H1 (cell line): ENCODE data around the gene KHDC4. TPM values are rescaled to one million over a fixed set of nuclear protein-coding genes. Genes with fewer than 3 reads are reported as not detected.

Experiments
- CTCF ChIA-PET: fragments of 300-600 bp; sonication (Branson Sonifier 250); formaldehyde crosslinking; loops from one replicate; lab custom pipeline; 2021; ENCODE audit not compliant: partially characterized antibody; lab: Charles Lee
- POLR2A ChIA-PET: fragments of 300-600 bp; sonication (Branson Sonifier 250); formaldehyde crosslinking; loops from one replicate; lab custom pipeline; 2021; ENCODE audit warnings: inconsistent platforms; ENCODE audit not compliant: partially characterized antibody; lab: Charles Lee
- DNase-seq, 2 experiments: peaks; one replicate each; pipeline versions ENCODE4 v3.0.0 to v3.0.0-alpha.2; 2010 to 2022; ENCODE audit warnings: low spot score in 2 of 2, low read depth in 1 of 2, mixed read lengths in 1 of 2
- FAIRE-seq: peaks from 2 replicates; lab custom pipeline; 2011; peaks lifted over from hg19 to GRCh38; lab: Jason Lieb, UNC
- H2AFZ ChIP-seq: 2 replicates; pipeline ENCODE4 v1.8.1; 2012; ENCODE audit warnings: low read length, inconsistent platforms
- H2AK5ac ChIP-seq: 2 replicates; pipeline ENCODE4 v1.6.1; 2013; ENCODE audit warnings: low read depth, low read length
- H2BK120ac ChIP-seq: replicated peaks from 2 replicates; pipeline ENCODE3; 2013; ENCODE audit warnings: low read depth, low read length, inconsistent platforms
- H2BK12ac ChIP-seq: 2 replicates; pipeline ENCODE4 v1.6.1; 2013; ENCODE audit warnings: low read depth, low read length
- H2BK15ac ChIP-seq: 2 replicates; pipeline ENCODE4 v1.6.1; 2013; ENCODE audit warnings: low read length
- H2BK20ac ChIP-seq: 2 replicates; pipeline ENCODE4 v1.6.1; 2013; ENCODE audit warnings: low read length
- H2BK5ac ChIP-seq: 2 replicates; pipeline ENCODE4 v1.6.1; 2013; ENCODE audit warnings: low read depth, low read length
- H3K14ac ChIP-seq: 2 replicates; pipeline ENCODE4 v1.6.1; 2013; ENCODE audit warnings: inconsistent platforms; ENCODE audit not compliant: insufficient read length
- H3K18ac ChIP-seq: 2 replicates; pipeline ENCODE4 v1.6.1; 2013; ENCODE audit warnings: low read length; ENCODE audit errors: extremely low read depth
- H3K23ac ChIP-seq: 2 replicates; pipeline ENCODE4 v1.6.1; 2013; ENCODE audit warnings: inconsistent platforms; ENCODE audit not compliant: insufficient read length
- H3K23me2 ChIP-seq: 2 replicates; pipeline ENCODE4 v1.6.1; 2013; ENCODE audit warnings: low read depth, low read length
- H3K27ac ChIP-seq: 2 replicates; pipeline ENCODE4 v1.6.1; 2011; ENCODE audit warnings: low read depth, low read length, inconsistent platforms
- H3K27me3 ChIP-seq, 4 experiments: replicated peaks in 1 of 4; 1 replicate in 1 of 4; 2 replicates in 3 of 4; pipeline versions ENCODE4 v1.6.1 to v1.8.1; 2011 to 2013; ENCODE audit warnings: low read length in 3 of 4, mild to moderate bottlenecking in 3 of 4, inconsistent platforms in 2 of 4, mixed read lengths in 2 of 4, moderate library complexity in 1 of 4; ENCODE audit not compliant: control insufficient read depth in 3 of 4, insufficient read depth in 3 of 4; ENCODE audit errors: extremely low read depth in 1 of 4
- H3K36me3 ChIP-seq, 4 experiments: 2 replicates each; pipeline versions ENCODE4 v1.6.1 to v1.8.1; 2011 to 2013; ENCODE audit warnings: mild to moderate bottlenecking in 4 of 4, low read length in 3 of 4, moderate library complexity in 2 of 4, control low read depth in 1 of 4, inconsistent platforms in 1 of 4; ENCODE audit not compliant: insufficient read depth in 4 of 4, control insufficient read depth in 2 of 4
- H3K4ac ChIP-seq: replicated peaks from 2 replicates; pipeline ENCODE3; 2013; ENCODE audit warnings: low read length, low read depth, mixed read lengths, inconsistent platforms; ENCODE audit not compliant: insufficient read length
- H3K4me1 ChIP-seq, 4 experiments: replicated peaks in 1 of 4; 1 replicate in 1 of 4; 2 replicates in 3 of 4; pipeline versions ENCODE4 v1.6.1 to v1.8.1; 2011 to 2013; ENCODE audit warnings: low read length in 3 of 4, inconsistent platforms in 2 of 4, mixed read lengths in 1 of 4; ENCODE audit not compliant: insufficient read depth in 4 of 4, control insufficient read depth in 3 of 4
- H3K4me2 ChIP-seq, 2 experiments: 2 replicates each; pipeline versions ENCODE4 v1.6.1 to v1.8.1; 2011 to 2013; ENCODE audit warnings: low read depth in 2 of 2, low read length in 2 of 2, control low read depth in 1 of 2, inconsistent platforms in 1 of 2, mild to moderate bottlenecking in 1 of 2; ENCODE audit not compliant: insufficient read depth in 1 of 2
- H3K4me3 ChIP-seq, 4 experiments: fragments of 200-600, 300-600 bp in 1 of 4; sonication (generic), shearing (Covaris generic), sonication (Bioruptor Twin) in 1 of 4; 2 replicates each; pipeline versions ENCODE4 v1.5.1 to v1.8.1; 2011 to 2016; ENCODE audit warnings: low read length in 4 of 4, low read depth in 3 of 4, control low read depth in 2 of 4, inconsistent platforms in 2 of 4, mild to moderate bottlenecking in 2 of 4, mixed read lengths in 1 of 4, moderate library complexity in 1 of 4; ENCODE audit not compliant: insufficient read depth in 2 of 4; ENCODE audit errors: extremely low read depth in 1 of 4
- H3K56ac ChIP-seq: replicated peaks from 2 replicates; pipeline ENCODE3; 2013; ENCODE audit warnings: low read depth, mild to moderate bottlenecking, mixed read lengths, low read length, inconsistent platforms; ENCODE audit not compliant: insufficient read length
- H3K79me1 ChIP-seq: 2 replicates; pipeline ENCODE4 v1.6.1; 2013; ENCODE audit warnings: low read depth, low read length, control low read depth
- H3K79me2 ChIP-seq, 2 experiments: 2 replicates each; pipeline versions ENCODE4 v1.6.1 to v1.8.1; 2012 to 2013; ENCODE audit warnings: low read length in 2 of 2, mild to moderate bottlenecking in 2 of 2, inconsistent platforms in 1 of 2; ENCODE audit not compliant: insufficient read depth in 2 of 2, control insufficient read depth in 1 of 2
- H3K9ac ChIP-seq, 4 experiments: replicated peaks in 1 of 4; 1 replicate in 1 of 4; 2 replicates in 3 of 4; pipeline versions ENCODE4 v1.6.1 to v1.8.1; 2011 to 2013; ENCODE audit warnings: low read depth in 3 of 4, low read length in 3 of 4, control low read depth in 2 of 4, mild to moderate bottlenecking in 2 of 4, moderate library complexity in 2 of 4, inconsistent platforms in 1 of 4; ENCODE audit errors: extremely low read depth in 1 of 4
- H3K9me3 ChIP-seq, 2 experiments: 2 replicates each; pipeline versions ENCODE4 v1.6.1 to v1.8.1; 2012 to 2013; ENCODE audit warnings: mild to moderate bottlenecking in 2 of 2, moderate library complexity in 2 of 2, control low read depth in 1 of 2, inconsistent platforms in 1 of 2, low read depth in 1 of 2, low read length in 1 of 2, mixed read lengths in 1 of 2; ENCODE audit not compliant: insufficient read depth in 2 of 2
- H4K20me1 ChIP-seq, 2 experiments: replicated peaks in 1 of 2; 2 replicates each; pipeline versions ENCODE3 to v1.8.1; 2011 to 2013; ENCODE audit warnings: inconsistent platforms in 2 of 2, low read length in 2 of 2, mild to moderate bottlenecking in 1 of 2; ENCODE audit not compliant: insufficient read depth in 2 of 2, control insufficient read depth in 1 of 2
- H4K5ac ChIP-seq: 2 replicates; pipeline ENCODE4 v1.6.1; 2013; ENCODE audit warnings: low read length, low read depth, mixed read lengths, inconsistent platforms; ENCODE audit not compliant: insufficient read length
- H4K8ac ChIP-seq: 2 replicates; pipeline ENCODE4 v1.8.0; 2013; ENCODE audit warnings: mild to moderate bottlenecking, moderate library complexity, low read length, inconsistent platforms; ENCODE audit not compliant: insufficient read depth; ENCODE audit errors: extremely low read depth
- H4K91ac ChIP-seq: replicated peaks from 2 replicates; pipeline ENCODE3; 2013; ENCODE audit warnings: low read length, mixed read lengths, inconsistent platforms; ENCODE audit not compliant: insufficient read length
- HDAC6 ChIP-seq: IDR thresholded peaks from one replicate; pipeline ENCODE4 v1.7.1; 2012; ENCODE audit warnings: low read depth, mild to moderate bottlenecking, inconsistent platforms, low read length, moderate library complexity
- RFX5 ChIP-seq: IDR thresholded peaks from 2 replicates; pipeline ENCODE4 v1.6.1; 2011; ENCODE audit warnings: low read depth, low read length, improper control_type of control experiment, borderline replicate concordance
- SUZ12 ChIP-seq: fragments of 200-600 bp; sonication (generic); IDR thresholded peaks from 2 replicates; pipeline ENCODE4 v1.6.1; 2012; ENCODE audit warnings: mild to moderate bottlenecking, inconsistent platforms, low read length, moderate library complexity, mixed read lengths
- WGBS, 2 experiments: shearing (Covaris generic) in 1 of 2; methylation state at CpG; one replicate each; pipeline versions ENCODE4 v1.1.6 to v1.1.7; 2013 to 2015; ENCODE audit warnings: low lambda C conversion rate in 2 of 2, mixed read lengths in 2 of 2, inconsistent platforms in 1 of 2, low coverage in 1 of 2, missing lambda C conversion rate in 1 of 2; ENCODE audit not compliant: insufficient replicate concordance in 2 of 2, insufficient coverage in 1 of 2, insufficient read length in 1 of 2; ENCODE audit errors: extremely low coverage in 1 of 2, missing lambda C conversion rate in 1 of 2; 5-methylcytosine and 5-hydroxymethylcytosine counted together
- polyA plus RNA-seq, 7 experiments: library from polyadenylated mRNA; depleted of rRNA in 3 of 7; stranded (reverse) in 5 of 7; unstranded in 2 of 7; fragments of >200 nt in 5 of 7; fragments of 200-250 nt in 2 of 7; gene quantifications; 1 replicate in 5 of 7; 2 replicates in 1 of 7; 4 replicates in 1 of 7; pipeline versions ENCODE4 v1.2.1 to v1.2.3, GENCODE V29; 2011 to 2013; ENCODE audit warnings: missing spikeins in 2 of 7, mixed read lengths in 2 of 7
- total RNA-seq: library from RNA; stranded (reverse); fragmentation: NEBNext Ultra II Directional; extraction: Animal tissue kit (Norgen Biotek cat#: 25700); gene quantifications from 2 replicates; pipeline ENCODE4 v1.2.1, GENCODE V29; 2021

Gene KHDC4
- total and polyA plus RNA-seq, 2 of the 8 experiments (the other 6 are each of a cell fraction or from before 2014, with no cell fraction given): 56.6 to 81.1 TPM

DNA sequence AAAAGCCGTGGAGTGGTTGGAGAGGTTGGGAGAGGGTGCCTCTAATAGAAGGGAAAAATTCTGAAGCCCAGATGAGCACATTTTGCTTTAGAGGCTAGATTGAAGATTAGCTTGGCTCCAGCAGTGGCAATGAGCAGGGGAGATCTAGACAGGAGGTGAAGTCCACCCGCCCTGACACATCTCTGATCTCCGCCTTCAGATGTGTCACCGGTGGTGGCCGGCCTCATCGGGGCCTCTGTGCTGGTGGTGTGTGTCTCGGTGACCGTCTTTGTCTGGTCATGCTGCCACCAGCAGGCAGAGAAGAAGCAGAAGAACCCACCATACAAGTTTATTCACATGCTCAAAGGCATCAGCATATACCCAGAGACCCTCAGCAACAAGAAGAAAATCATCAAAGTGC, 66.4 kb downstream of the KHDC4 start:
- H3K9ac ChIP-seq: no peak overlapping the region
- no peak overlapping the region for H3K18ac ChIP-seq
- no peak overlapping the region for H3K4me2 ChIP-seq
- no peak overlapping the region for H3K27ac ChIP-seq
- FAIRE-seq (no peak), DNase-seq (no peak)
- H3K14ac ChIP-seq: no peak overlapping the region
- H3K4me3 ChIP-seq: no peak overlapping the region
- no peak overlapping the region for H4K8ac ChIP-seq
- TF ChIP-seq RFX5: no peak
- no peak for TF ChIP-seq SUZ12
- no peak for TF ChIP-seq HDAC6
- H3K36me3 ChIP-seq: no peaks in the 10 kb centered on the region
- no peak overlapping the region for H2BK15ac ChIP-seq
- H3K4ac ChIP-seq: no peak overlapping the region
- no peak overlapping the region for H2BK20ac ChIP-seq
- no peaks in the 10 kb centered on the region for H3K23me2 ChIP-seq
- no peak overlapping the region for H2AK5ac ChIP-seq
- no peak overlapping the region for H2BK120ac ChIP-seq
- no peak overlapping the region for H4K91ac ChIP-seq
- no peak overlapping the region for H2BK12ac ChIP-seq
- no peak overlapping the region for H2BK5ac ChIP-seq
- no peaks in the 10 kb centered on the region for H3K79me1 ChIP-seq
- no peaks in the 10 kb centered on the region for H3K9me3 ChIP-seq
- no peak overlapping the region for H3K23ac ChIP-seq
- CTCF ChIA-PET: interaction anchor here (1.7 kb wide), 1 partner anchor 11 kb away, joined by 3 read pairs; no protein-coding TSS in a partner anchor
- no peak overlapping the region for H3K56ac ChIP-seq
- no peaks in the 10 kb centered on the region for H3K27me3 ChIP-seq
- no peaks in the 10 kb centered on the region for H4K20me1 ChIP-seq
- H4K5ac ChIP-seq: no peak overlapping the region
- POLR2A ChIA-PET: interaction anchor here (1.4 kb wide), 1 partner anchor 8 kb away, joined by 4 read pairs; the partner anchor contains the start of gene SYT11
- WGBS, 2 experiments: 97% methylated on average over 8 of the region's 8 CpGs; no CpG with 5 or more reads in 1 of the 2 experiments
- no peaks in the 10 kb centered on the region for H3K79me2 ChIP-seq
- no peaks in the 10 kb centered on the region for H3K4me1 ChIP-seq
- no peak overlapping the region for H2AFZ ChIP-seq
